HG02610 (cell line): ENCODE data around the gene SLC23A2.

Experiments
- ATAC-seq: cut with Tn5 transposase; IDR thresholded peaks from one replicate; pipeline ENCODE4 v1.9.1; 2021; ENCODE audit warnings: mild to moderate bottlenecking, moderate library complexity; ENCODE audit not compliant: unreplicated experiment

Gene SLC23A2

DNA sequence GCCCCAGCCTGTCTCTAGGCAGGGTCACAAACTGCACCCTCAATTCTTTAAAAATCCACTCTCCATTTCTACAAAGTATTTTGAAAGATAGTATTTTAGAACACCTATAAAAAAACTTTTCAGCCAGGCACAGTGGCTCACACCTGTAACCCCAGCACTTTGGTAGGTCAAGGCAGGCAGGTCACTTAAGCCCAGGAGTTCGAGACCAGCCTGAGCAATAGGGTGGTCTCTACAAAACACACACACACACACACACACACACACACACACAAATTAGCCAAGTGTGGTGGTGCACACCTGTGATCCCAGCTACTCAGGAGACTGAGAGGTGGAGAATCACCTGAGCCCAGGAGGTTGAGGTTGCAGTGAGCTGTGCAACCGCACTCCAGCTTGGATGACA is 30.2 kb downstream of the SLC23A2 start:
- no peak for ATAC-seq

DNA sequence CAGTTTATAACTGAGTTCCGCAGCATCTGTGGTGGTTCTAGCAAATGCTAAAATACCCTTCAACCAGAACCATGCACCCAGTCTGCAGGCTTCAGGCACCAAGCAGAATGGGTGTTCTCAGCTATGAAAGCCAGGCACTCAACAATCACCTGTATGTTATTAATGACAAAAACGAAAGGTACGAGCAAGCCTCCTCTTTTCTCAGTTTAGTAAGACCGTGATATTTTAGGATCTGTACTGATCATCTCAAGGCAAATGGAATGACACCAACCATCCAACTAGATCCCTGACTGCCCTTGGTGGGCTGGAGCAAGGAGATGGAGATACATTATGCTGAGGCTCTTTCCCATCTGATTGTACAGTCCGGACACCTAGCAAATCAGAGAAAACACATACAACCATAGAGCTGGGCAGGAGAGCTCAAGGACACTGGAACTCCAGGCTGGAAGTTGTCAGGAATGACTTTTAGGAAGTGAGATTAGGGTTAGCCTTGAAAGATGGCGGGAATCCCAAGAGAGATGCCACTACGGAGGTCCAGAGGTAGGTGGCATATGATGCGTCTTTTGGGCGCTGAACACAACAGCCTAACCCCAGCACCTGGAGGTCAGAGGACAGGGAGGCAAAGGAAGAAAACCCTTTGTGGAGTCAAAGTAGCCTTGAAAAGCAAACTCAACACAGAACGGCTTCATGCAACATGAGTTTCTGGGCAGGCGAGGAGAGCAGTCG is 33.4 kb downstream of the SLC23A2 start:
- ATAC-seq = no peak

DNA sequence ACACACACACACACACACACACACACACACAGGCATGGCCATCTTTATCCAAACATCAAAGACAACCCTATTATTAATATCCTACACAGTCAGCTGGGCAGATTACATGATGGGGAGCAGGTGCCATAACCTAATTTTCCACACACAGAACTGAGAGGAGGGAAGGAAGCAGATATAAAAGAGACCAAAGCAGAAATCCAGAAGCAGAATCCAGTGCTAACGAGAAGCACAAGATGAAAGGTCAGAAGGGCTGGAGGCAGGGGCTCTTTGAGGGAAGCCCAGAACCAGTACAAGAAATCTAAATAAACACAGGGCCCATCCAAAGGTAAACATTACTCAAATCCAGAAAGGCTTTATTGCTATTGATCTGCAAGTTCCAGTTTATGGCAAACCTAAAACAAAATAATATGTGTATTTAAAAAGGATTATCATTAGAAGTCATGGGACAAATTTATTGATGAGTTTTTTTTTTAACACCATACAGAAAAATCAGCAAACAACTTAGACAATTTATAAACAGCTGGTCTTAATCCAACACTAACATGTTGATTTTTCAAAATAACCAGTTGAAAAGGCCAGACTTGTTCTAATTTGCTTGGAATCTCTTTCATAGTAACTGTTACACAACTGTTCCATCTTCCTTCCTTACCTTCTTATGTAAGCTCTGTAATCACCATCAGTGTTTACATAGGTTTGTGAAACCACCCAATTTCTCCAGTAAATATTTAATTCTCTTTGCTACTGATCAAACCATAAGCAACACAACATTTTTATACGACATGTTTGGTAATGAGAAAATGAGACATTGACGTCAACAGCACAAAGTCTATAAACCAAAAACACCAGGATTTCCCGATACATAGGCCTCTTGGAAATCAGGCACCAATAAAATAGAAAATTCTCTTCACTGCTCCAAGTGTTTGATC is 34.2 kb downstream of the SLC23A2 start:
- no peak for ATAC-seq

DNA sequence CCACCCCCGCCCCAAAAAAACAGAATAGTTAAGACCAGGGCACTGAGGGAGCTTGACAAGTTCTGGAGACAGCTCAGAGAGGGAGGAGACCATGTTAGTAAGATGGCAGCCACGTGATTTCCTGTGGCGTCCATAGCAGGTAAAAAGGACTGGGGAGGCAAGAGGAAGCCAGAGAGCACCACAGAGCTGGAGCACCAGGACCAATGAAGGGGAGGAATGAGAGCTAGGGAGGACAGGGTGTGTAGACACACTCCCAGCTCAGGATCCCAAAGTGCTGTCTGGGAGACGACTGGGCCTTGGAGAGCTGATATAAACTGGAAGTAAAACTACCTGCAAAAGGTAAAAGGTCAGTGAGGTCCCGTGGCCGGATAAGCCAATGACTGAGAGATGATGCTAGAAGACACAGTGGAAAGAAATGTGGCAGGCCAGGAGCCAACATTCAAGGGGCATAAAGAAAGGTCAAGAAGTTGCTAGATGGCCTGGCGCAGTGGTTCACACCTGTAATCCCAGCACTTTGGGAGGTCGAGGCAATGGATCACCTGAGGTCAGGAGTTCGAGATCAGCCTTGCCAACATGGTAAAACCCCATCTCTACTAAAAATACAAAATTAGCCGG is 39.0 kb downstream of the SLC23A2 start:
- ATAC-seq = no peak

DNA sequence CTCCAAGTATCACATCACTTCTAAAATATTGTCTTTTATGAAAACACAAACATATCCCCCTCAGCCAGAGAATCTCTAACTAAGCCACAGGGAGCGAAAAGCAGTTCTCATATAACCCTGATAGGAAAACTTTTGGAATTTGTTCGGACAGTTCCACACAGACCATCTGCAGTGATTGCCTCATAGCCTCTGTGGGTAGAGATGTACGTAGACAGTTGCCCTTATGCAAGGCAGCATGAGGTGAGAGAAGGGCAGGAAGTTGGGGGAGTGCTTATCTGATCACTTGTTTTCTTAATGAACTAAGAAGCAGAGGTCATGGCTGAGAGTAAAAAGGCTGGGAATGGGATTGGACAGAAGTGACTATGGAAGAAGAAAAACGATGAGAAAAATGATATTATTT is 39.6 kb downstream of the SLC23A2 start:
- no peak for ATAC-seq

DNA sequence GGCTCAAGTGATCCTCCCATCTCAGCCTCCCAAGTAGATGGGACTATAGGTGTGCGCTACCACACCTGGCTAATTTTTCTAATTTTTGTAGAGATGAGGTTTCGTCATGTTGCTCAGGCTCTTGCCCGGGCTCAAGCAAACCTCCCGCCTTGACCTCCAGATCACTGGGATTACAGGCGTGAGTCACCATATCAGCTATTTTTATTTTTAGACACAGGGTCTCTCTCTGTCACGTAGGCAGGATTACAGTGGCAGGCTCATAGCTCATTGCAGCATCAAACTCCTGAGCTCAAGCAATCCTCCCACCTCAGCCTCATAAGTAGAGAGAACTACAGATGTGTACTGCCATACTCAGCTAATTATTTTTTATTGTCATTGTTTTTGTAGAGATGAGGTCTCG is 41.7 kb downstream of the SLC23A2 start:
- ATAC-seq = no peak

DNA sequence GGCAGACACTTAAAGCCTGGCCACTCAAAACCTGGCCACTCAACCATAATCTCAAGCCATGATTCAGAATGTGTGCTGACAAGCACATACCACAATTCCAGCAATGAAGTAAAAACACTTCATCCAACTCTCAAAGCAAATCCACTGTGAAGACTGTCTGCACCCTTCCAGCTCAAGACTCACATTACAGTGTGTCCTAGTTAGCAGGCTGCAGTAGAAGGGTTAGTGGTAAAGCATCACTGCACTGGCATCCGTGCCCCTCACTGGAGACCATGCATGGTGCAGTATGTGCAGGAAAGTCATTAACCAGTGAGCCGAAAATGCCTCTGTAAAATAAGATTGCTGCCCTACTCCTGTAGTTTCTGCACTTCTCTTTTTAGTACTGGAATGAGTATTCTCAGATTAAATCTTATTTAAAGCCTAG is 43.4 kb downstream of the SLC23A2 start:
- no peak for ATAC-seq

DNA sequence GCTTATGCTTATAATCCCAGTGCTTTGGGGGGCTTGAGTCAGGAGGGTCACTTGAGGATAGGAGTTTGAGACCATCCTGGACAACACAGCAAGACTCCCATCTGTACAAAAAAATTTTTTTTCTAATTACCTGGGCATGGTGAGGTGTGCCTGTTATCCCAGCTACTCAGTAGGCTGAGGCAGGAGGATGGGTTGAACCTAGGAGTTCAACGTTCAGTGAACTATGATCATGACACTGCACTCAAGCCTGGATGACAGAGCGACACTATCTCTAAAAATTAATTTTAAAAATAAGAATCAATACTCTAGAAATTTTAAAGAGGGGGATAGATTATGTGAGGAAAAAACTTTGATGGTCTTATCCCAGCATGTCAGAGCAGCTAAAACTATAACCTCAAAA is 44.1 kb downstream of the SLC23A2 start:
- no peak for ATAC-seq

DNA sequence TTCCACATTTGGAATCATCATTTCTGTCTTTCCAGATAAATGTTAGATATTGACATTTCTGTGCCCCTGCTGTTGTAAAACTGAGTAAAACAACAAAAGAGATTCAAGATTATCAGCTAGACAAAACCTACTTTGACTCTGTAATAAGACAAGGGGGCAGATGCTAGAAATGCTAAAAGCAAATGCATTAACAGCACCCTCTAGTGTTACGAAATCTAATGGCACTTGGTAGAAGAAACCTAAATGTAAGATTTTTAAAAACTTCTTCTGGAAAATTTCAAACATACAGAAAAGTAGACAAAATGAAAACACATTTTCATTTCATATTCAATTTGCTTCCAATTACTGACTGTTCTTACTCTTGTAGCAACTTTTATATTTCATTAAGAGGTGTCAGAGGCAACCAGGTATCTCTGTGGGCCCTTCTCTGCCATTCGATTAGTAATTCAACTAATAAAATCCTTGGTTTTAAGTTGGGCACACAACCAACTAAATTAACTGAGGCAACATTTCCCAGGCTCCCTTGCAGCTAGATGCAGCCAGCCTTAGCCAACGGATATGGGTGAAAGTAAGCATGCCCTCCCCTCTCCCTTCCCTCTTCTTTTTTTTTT is 45.0 kb downstream of the SLC23A2 start:
- no peak for ATAC-seq

DNA sequence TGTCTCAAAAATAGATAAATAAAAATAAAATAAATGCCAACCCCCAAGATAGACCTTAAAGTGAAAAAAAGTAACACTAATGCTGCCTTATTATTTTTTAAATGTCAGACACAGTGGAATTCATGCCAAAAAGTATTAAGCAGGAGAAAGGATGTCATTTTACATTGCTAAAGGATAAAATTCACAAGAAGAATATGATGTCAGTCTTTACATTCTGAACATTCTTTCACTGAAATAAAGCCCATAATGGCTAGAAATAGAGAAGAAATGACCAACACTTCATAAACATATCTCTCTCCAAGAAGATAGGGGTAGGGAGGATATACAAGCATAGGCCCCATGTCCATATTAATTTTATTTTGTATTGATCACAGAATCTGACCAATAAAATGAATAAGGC is 47.4 kb downstream of the SLC23A2 start:
- ATAC-seq = no peak

DNA sequence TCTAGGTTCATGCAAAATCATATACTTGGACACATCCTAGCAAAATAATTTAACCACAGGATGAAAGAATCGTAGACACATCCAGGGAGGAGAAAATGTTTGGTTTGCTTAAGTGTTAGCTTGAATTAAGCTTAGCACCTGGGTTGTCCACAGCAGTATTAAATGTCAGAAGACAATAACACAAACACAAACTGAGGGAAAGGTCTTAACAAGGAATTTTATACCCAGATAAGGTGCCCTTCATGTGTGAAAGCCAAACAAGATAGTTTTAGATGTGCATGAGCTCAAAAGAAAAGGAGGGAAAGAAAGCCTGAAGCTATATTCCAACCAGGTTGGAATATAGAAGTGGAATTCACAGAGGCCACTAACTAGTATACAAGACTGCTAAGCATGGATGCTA is 49.1 kb downstream of the SLC23A2 start:
- no peak for ATAC-seq

DNA sequence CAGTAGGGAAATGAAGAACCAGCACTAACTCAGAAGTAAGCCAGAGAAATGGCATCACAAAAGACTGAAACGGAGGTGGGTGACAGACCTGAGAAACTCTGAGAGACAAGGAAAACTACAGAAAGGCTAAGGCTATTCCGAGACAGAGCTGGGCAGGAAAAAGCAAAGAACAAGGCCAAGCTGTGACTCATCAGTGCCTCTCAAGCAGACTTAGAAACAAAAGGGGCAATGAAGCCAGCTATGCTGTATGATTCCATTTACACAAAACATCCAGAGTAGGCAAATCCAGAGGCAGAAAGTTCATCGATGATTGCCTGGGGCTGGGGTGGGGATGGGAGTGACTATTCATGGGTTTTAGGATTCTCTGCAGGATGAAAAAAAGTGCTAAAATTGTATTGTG is 50.0 kb downstream of the SLC23A2 start:
- no peak for ATAC-seq

DNA sequence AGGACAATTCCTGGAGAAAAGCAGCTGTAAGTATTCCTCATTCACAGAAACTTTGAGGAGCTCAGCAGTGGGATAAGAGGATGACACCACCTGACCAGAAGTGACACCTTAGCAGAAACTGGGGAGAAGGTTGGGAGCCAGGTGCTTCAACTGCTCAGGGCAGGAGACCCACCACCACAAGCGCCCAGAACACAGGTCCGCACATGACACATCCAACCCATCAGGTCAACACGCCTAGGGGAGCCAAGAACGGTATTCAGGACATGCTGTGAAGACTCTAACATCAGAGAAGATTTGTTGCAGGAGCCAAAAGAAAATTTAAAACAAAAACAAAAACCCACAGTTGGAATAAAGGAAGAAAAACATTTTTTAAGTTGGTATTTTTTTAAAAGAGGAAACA is 50.5 kb downstream of the SLC23A2 start:
- no peak for ATAC-seq

DNA sequence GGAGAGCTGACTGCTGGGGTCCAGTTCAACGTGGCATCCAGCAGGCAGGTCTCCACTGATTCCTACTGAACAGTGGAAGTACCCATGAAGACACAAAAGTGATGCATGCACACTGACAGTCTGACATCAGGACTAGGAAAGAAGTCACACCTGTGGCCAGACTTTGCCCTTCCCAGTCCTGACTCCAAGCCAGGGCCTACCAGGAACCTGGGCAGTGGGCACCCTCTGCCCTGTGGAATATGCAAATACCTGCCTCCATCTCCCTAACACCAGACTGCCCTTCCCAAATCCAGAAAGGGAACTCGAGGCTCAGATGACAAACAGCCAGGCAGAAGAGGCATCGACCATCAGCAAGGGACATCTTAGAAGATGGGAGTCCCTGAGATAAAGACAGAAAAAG is 50.9 kb downstream of the SLC23A2 start:
- ATAC-seq = no peak

DNA sequence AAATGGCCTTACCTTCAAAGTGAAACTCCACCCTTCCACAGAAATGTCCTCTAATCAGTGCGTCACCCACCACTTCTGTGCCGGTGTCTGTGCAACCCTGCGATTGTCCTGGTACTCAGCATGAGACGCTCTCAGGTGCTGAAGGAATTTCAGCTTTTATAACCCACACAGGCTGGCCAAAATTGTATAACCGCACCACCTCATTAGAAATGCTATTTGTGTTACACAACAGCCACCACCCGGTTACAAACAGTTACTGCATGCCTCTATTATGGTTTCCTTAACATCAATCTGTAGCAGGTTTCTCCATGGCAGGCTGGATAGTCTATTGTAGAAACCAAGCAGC is 51.5 kb downstream of the SLC23A2 start:
- ATAC-seq = no peak

DNA sequence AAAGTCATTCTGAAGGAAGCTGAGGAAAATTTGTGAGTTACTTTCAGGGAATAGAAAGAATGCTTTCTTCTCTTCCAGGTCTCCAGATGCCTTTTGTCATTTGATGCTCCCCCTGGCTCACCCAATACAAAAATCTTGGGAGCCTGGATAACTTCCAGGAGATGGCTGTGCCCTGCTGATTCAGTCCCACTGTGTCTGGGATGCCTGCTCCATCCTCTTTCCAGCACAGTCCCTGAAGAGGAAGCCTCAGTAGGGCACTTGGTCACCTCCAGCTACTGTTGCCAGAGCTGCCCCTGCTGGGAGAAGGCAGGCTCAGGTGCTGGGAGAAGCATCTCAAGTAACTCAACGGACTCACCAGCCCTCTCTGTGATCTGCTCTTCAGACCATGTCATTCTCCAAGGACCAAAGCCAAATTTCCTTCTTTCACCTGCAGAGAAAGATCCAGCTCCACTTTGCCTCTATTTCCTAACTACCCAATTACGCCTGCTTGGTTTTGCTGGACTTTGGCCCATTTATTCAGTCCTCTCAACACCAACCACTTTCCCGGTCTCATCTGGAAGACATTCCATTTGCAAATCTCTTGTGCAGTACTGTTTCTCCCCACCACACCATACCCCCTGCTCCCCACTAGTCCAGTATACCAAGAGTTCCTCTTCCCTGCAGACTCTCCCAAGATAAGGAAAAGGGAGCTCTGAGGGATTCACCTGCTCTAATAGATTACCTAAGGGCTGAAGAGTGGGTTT is 53.3 kb downstream of the SLC23A2 start:
- ATAC-seq = no peak

DNA sequence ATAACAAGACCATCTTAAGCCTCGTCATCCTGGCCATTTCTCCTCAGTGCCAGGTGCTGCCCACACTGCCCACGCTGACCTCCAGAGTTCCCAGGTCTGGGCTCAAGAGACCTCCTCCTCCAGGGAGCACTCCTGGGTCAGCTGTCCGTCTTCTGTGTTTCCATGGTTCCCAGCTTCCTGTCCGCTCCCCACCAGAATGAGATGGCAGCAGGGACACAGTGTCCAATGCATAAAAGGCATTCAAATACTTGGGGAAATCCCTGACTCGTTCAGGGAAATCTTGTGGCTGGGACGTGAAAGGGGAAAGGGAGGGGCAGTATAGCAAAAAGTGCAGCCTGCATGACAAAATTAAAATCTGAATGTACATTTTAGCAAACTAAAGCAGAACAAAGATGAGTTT is 54.3 kb downstream of the SLC23A2 start:
- ATAC-seq = no peak

DNA sequence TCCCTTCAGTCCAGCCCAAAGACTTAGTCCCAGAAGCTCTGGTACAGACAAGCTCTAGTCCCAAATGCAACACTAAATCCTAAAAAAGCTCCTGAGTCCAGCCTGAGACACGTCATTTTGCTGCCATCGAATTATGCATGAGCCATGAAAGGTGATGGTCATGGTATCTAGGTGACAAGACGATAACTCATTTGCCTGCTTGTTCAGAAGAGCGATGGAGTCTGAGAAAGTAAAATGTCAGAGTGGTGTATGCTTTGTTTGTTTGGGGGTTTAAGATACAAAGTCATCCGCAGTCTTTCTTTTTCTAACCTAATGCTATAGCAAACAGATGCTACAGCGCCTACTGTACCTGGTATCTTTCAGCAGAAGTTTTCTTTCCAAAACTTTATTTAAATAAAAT is 54.7 kb downstream of the SLC23A2 start:
- ATAC-seq = no peak

DNA sequence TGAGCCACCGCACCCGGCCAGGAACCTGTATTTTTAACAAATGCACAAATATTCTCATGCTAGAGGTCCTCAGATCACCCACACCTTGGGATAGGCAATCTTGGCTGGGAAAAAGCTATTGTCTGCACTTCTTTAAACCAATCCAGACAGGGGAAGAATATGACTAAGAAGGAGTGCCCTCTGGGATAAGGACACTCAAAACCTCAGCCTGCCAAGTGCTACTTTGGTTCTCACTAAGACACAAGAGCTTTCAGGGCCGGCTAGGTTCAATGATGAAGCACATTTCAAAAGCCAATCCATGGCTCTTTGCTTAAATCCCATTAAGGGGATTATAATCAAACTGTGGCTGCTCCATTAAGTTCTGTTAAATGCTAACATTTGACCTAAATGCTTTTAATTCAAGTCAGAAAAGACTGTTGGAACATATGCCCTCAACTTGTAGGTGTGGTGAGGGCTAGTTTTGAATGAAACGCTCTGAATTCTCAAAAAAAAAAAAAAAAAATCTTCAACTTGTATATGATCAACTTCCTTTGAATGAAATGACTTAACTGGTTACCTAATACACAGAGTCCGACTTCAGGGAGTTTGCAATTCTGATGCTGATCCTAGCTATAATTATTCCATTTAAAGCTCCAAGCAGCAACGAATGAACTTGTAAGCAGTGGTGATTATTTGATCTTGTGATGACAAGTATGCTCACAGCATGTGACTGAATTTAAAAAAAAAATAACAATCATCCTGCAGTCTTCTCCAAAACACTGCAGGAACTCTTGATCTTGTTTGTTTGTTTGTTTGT is 56.6 kb downstream of the SLC23A2 start:
- ATAC-seq = no peak

DNA sequence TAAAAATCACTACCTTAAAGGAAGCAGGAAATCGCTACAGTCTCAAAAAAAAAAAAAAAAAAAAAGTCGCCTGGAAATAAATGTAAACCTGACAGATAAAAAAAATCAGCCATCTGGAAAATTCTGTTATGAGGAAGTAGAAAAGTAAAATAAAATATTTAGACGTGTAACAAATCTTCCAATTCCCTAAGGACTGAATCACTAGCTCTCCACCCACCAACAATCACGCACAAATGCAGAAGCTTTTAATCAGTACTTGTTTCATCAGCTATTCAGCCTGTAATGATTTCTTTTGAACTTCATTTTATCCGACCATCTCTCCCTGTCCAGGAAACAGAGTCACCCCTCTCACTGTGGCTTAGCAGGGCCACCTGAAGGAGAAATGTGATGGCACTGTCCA is 59.0 kb downstream of the SLC23A2 start:
- no peak for ATAC-seq
